K562 (cell line): ENCODE results near the gene LRFN4. TPM values are rescaled to one million over a fixed set of nuclear protein-coding genes. Genes with fewer than 3 reads are reported as not detected.

Experiments
- ATAC-seq: fragments of 200-7000 bp; cut with Tn5 transposase; 3 replicates; pipeline ENCODE4 v1.9.1; 2020; ENCODE audit warnings: moderate library complexity
- BruUV-seq: library from RNA; stranded (reverse); fragments of 400-500 nt; replicated peaks from 2 replicates; lab custom pipeline; 2021; lab: Mats Ljungman, UMichigan
- CTCF ChIA-PET: fragments of 300-600 bp; formaldehyde crosslinking; extraction: SDS; loops from one replicate; lab custom pipeline; 2021; ENCODE audit warnings: low intra/inter-chr PET ratio; lab: Yijun Ruan, JAX
- POLR2A ChIA-PET: fragments of 300-600, 350-650 bp; sonication (Branson Sonifier 250); formaldehyde crosslinking; extraction: SDS; loops from one replicate; lab custom pipeline; 2021; ENCODE audit warnings: antibody characterized with exemption, inconsistent platforms; lab: Yijun Ruan, JAX
- DNase-seq, 4 experiments: peaks; one replicate each; pipeline versions ENCODE4 v3.0.0 to v3.0.0-alpha.2; 2011 to 2018; ENCODE audit warnings: low spot score in 3 of 4, mixed read lengths in 3 of 4; ENCODE audit errors: extremely low read depth in 1 of 4
- FAIRE-seq: peaks from 2 replicates; lab custom pipeline; 2011; peaks lifted over from hg19 to GRCh38; lab: Jason Lieb, UNC
- H2AFZ ChIP-seq: 2 replicates; pipeline ENCODE4 v1.6.0; 2011; ENCODE audit warnings: low read depth, low read length, control low read depth, inconsistent platforms
- H3K27ac ChIP-seq: fragments of 200-600 bp; 3 replicates; pipeline ENCODE4 v1.8.0; 2011; ENCODE audit warnings: low read depth, mild to moderate bottlenecking, control low read depth, inconsistent platforms, low read length, moderate library complexity, mixed read lengths; ENCODE audit errors: extremely low read depth
- H3K27me3 ChIP-seq, 2 experiments: fragments of 300-600 bp in 1 of 2; 2 replicates in 1 of 2; 3 replicates in 1 of 2; pipeline versions ENCODE4 v1.6.0 to v1.8.0; 2011; ENCODE audit warnings: inconsistent platforms in 2 of 2, low read length in 2 of 2, mild to moderate bottlenecking in 1 of 2, mixed read lengths in 1 of 2, moderate library complexity in 1 of 2; ENCODE audit not compliant: control insufficient read depth in 2 of 2, insufficient read depth in 2 of 2
- H3K36me3 ChIP-seq: fragments of 300-600 bp; 3 replicates; pipeline ENCODE4 v1.8.0; 2011; ENCODE audit warnings: mild to moderate bottlenecking, low read length, inconsistent platforms; ENCODE audit not compliant: control insufficient read depth, insufficient read depth
- H3K4me1 ChIP-seq, 2 experiments: fragments of 200-600 bp in 1 of 2; replicated peaks in 1 of 2; 2 replicates in 1 of 2; 3 replicates in 1 of 2; pipeline versions ENCODE4 v1.5.1 to v1.8.0; 2011; ENCODE audit warnings: inconsistent platforms in 2 of 2, low read length in 2 of 2, mild to moderate bottlenecking in 1 of 2, mixed read lengths in 1 of 2, moderate library complexity in 1 of 2; ENCODE audit not compliant: control insufficient read depth in 2 of 2, insufficient read depth in 2 of 2
- H3K4me2 ChIP-seq: 2 replicates; pipeline ENCODE4 v1.6.1; 2011; ENCODE audit warnings: low read length, control low read depth, inconsistent platforms, mixed read lengths; ENCODE audit not compliant: insufficient read depth
- H3K4me3 ChIP-seq: fragments of 200-600 bp; sonication (generic), shearing (Covaris generic); 2 replicates; pipeline ENCODE4 v1.5.1; 2016; ENCODE audit warnings: control low read depth, inconsistent platforms
- H3K79me2 ChIP-seq: fragments of 200-600 bp; 3 replicates; pipeline ENCODE4 v1.8.0; 2011; ENCODE audit warnings: low read length, inconsistent platforms; ENCODE audit not compliant: control insufficient read depth, insufficient read depth
- H3K9ac ChIP-seq, 2 experiments: 2 replicates each; pipeline versions ENCODE4 v1.6.0 to v1.6.1; 2011; ENCODE audit warnings: low read depth in 2 of 2, low read length in 2 of 2, control low read depth in 1 of 2, inconsistent platforms in 1 of 2, mild to moderate bottlenecking in 1 of 2, mixed read lengths in 1 of 2; ENCODE audit not compliant: insufficient read depth in 1 of 2
- H3K9me1 ChIP-seq: one replicate; pipeline ENCODE4 v1.6.0; 2011; ENCODE audit warnings: inconsistent platforms, mild to moderate bottlenecking, low read length, moderate library complexity; ENCODE audit not compliant: control insufficient read depth, insufficient read depth
- H3K9me3 ChIP-seq: replicated peaks from 2 replicates; pipeline ENCODE4 v1.5.1; 2011; ENCODE audit warnings: low read depth, low read length, inconsistent platforms; ENCODE audit not compliant: control insufficient read depth, insufficient read depth
- H4K20me1 ChIP-seq: replicated peaks from 2 replicates; pipeline ENCODE4 v1.6.1; 2011; ENCODE audit warnings: low read length, inconsistent platforms, mixed read lengths; ENCODE audit not compliant: control insufficient read depth, insufficient read depth
- BHLHE40 ChIP-seq: IDR thresholded peaks from 2 replicates; pipeline ENCODE4 v1.6.1; 2011; ENCODE audit warnings: low read length, improper control_type of control experiment
- CBFA2T3 ChIP-seq: fragments of 450-650 bp; IDR thresholded peaks from 2 replicates; pipeline ENCODE4 v1.6.1; 2017
- CBX3 ChIP-seq, 2 experiments: IDR thresholded peaks; 1 replicate in 1 of 2; 2 replicates in 1 of 2; pipeline ENCODE4 v1.6.1; 2012; ENCODE audit warnings: inconsistent platforms in 2 of 2, low read length in 2 of 2, borderline replicate concordance in 1 of 2, control low read depth in 1 of 2
- CHD2 ChIP-seq: IDR thresholded peaks from 2 replicates; pipeline ENCODE4 v1.6.1; 2011; ENCODE audit warnings: low read depth, low read length
- ESRRA ChIP-seq: fragments of 450-650 bp; IDR thresholded peaks from 2 replicates; pipeline ENCODE4 v1.6.1; 2014; ENCODE audit warnings: low read depth, mild to moderate bottlenecking, moderate library complexity, borderline replicate concordance
- FIP1L1 ChIP-seq: fragments of 200-400 bp; formaldehyde crosslinking; IDR thresholded peaks from 2 replicates; pipeline ENCODE4 v1.6.1; 2018; ENCODE audit warnings: mild to moderate bottlenecking, low read depth, low read length; ENCODE audit not compliant: poor library complexity, severe bottlenecking
- HNRNPL ChIP-seq: fragments of 200-400 bp; formaldehyde crosslinking; IDR thresholded peaks from 2 replicates; pipeline ENCODE4 v1.6.1; 2017; ENCODE audit warnings: low read depth, mild to moderate bottlenecking, low read length
- NCOA6 ChIP-seq: fragments of 450-650 bp; IDR thresholded peaks from 2 replicates; pipeline ENCODE4 v1.6.1; 2017; ENCODE audit warnings: mild to moderate bottlenecking
- RBFOX2 ChIP-seq: fragments of 200-400 bp; formaldehyde crosslinking; IDR thresholded peaks from 2 replicates; pipeline ENCODE4 v1.6.1; 2017; ENCODE audit warnings: low read depth, mild to moderate bottlenecking, low read length, moderate library complexity
- ZNF146 ChIP-seq: IDR thresholded peaks from one replicate; pipeline ENCODE4 v1.6.1; 2018; ENCODE audit warnings: missing compliant biosample characterization; ENCODE audit not compliant: unreplicated experiment
- ZNF311 ChIP-seq: fragments of 250-450 bp; sonication (Bioruptor Pico); IDR thresholded peaks from 2 replicates; pipeline ENCODE4 v1.4.0; 2020; ENCODE audit warnings: mild to moderate bottlenecking, moderate library complexity
- WGBS: fragments of 100-300 bp; shearing (Covaris generic); methylation state at CpG from one replicate; pipeline ENCODE4 v1.1.6; 2016; ENCODE audit warnings: low coverage, mixed read lengths; ENCODE audit not compliant: insufficient coverage; ENCODE audit errors: missing lambda C conversion rate; 5-methylcytosine and 5-hydroxymethylcytosine counted together
- in situ Hi-C: fragments of 300-500 bp; cut with MboI; formaldehyde crosslinking; loops from 4 replicates; pipeline ENCODE4 v1.15.0; 2018; ENCODE audit warnings: inconsistent platforms, mixed read lengths
- intact Hi-C: fragments of 100-400 bp; cut with micrococcal nuclease; formaldehyde crosslinking; loops from 2 replicates; pipeline ENCODE4 v1.14.2; 2022
- polyA plus RNA-seq, 8 experiments: library from polyadenylated mRNA; depleted of rRNA in 4 of 8; stranded (reverse) in 5 of 8; unstranded in 3 of 8; fragments of >200 nt; fragmentation: Nextera tagmentation in 2 of 8; fragmentation: Illumina TruSeq in 1 of 8; extraction: Ambion mirVana in 2 of 8; extraction: Trizol in 1 of 8; gene quantifications; 2 replicates each; pipeline versions ENCODE4 v1.2.1 to v1.2.3, GENCODE V29; 2011 to 2014; ENCODE audit warnings: inconsistent platforms in 1 of 8, missing spikeins in 1 of 8
- total RNA-seq, 7 experiments: library from RNA; depleted of rRNA in 6 of 7; stranded (reverse); fragments of >200 nt in 6 of 7; fragmentation: Illumina TruSeq in 2 of 7; extraction: Trizol in 2 of 7; gene quantifications; 2 replicates each; pipeline versions ENCODE4 v1.2.1 to v1.2.3, GENCODE V29; 2011 to 2021; ENCODE audit warnings: low replicate concordance in 1 of 7
- TF ChIP-seq, protein P1 (sequence below): sonication (generic); formaldehyde crosslinking; IDR thresholded peaks from 2 replicates; pipeline ENCODE4 v1.8.1; 2023; ENCODE audit warnings: mild to moderate bottlenecking, missing genetic modification reagents
- TF ChIP-seq, protein P2 (sequence below): fragments of 250-450 bp; sonication (Bioruptor Pico); IDR thresholded peaks from 2 replicates; pipeline ENCODE4 v1.8.0; 2021; ENCODE audit warnings: borderline replicate concordance, mild to moderate bottlenecking, moderate library complexity; ENCODE audit not compliant: poor library complexity, severe bottlenecking
- TF ChIP-seq, protein P3 (sequence below): sonication (generic); formaldehyde crosslinking; IDR thresholded peaks from 2 replicates; pipeline ENCODE4 v1.4.0; 2020; ENCODE audit warnings: mild to moderate bottlenecking, missing genetic modification reagents
- TF ChIP-seq, protein P4 (sequence below), 2 experiments: fragments of 450-650 bp; conservative IDR thresholded peaks; 2 replicates each; pipeline ENCODE4 v1.6.1; 2017; ENCODE audit warnings: mild to moderate bottlenecking in 2 of 2, moderate library complexity in 2 of 2

Gene LRFN4
- total and polyA plus RNA-seq, 9 of the 15 experiments (the other 6 are each of a cell fraction or from before 2014, with no cell fraction given): 0.10 to 60.1 (median 6.7) TPM

DNA sequence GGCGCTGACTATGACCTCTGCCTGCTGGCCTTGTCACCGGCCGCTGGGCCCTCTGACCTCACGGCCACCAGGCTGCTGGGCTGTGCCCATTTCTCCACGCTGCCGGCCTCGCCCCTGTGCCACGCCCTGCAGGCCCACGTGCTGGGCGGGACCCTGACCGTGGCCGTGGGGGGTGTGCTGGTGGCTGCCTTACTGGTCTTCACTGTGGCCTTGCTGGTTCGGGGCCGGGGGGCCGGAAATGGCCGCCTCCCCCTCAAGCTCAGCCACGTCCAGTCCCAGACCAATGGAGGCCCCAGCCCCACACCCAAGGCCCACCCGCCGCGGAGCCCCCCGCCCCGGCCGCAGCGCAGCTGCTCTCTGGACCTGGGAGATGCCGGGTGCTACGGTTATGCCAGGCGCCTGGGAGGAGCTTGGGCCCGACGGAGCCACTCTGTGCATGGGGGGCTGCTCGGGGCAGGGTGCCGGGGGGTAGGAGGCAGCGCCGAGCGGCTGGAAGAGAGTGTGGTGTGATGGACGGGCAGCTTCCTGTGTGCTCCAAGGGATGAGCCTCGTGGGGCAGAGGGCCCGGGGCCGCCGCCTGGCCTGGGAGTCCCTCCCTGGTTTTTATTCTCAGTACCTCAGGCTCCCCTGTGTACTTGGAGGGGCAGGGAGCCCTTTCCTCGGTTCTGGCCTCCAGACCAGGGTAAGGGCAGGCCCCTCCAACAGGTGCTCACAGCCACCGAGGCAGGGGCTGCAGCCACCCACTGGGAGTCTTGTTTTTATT, 3.0 kb downstream of the LRFN4 start:
- BruUV-seq: no TSS peak
- Histone ChIP-seq H3K9me1 (no peaks in the 10 kb centered on the region), H3K27me3 (no peaks in the 10 kb centered on the region), H3K79me2 (peaks cover 25% of the 10 kb centered on the region), H3K4me1 (peaks cover 7 to 82% of the 10 kb centered on the region in 2 experiments; a peak in 4 of 5 replicates), H3K27ac (no peak overlapping the region), H3K9ac (peak overlapping the region in 1 of 2 experiments; percentile 83; a peak in 2 of 4 replicates), H3K36me3 (peaks cover 36% of the 10 kb centered on the region; the same call in 1 of the 3 replicates), H3K4me3 (no peak overlapping the region), H4K20me1 (0 out of 2 replicates have a peak, but pooled peaks cover 3% of the 10 kb centered on the region), H3K9me3 (no peaks in the 10 kb centered on the region), H2AFZ (no peak overlapping the region), H3K4me2 (no peak overlapping the region)
- ChIA-PET POLR2A (interaction anchor here (1.0 to 1.1 kb wide), 2 partner anchors 10 to 17 kb away, joined by 3 read pairs; partner anchors contain the start of gene RCE1), CTCF (no interaction called here)
- FAIRE-seq (no peak), ATAC-seq (no peak), DNase-seq (peak in 1 of 4 experiments; percentile 37)
- in situ Hi-C loops (no loop called here), intact Hi-C loops (no loop called here)
- WGBS: 72% methylated on average over 12 of the region's 41 CpGs
- no peak for TF ChIP-seq ZNF311 (CRISPR knock-in tag)
- TF ChIP-seq BHLHE40: no peak
- TF ChIP-seq, protein P1, sequence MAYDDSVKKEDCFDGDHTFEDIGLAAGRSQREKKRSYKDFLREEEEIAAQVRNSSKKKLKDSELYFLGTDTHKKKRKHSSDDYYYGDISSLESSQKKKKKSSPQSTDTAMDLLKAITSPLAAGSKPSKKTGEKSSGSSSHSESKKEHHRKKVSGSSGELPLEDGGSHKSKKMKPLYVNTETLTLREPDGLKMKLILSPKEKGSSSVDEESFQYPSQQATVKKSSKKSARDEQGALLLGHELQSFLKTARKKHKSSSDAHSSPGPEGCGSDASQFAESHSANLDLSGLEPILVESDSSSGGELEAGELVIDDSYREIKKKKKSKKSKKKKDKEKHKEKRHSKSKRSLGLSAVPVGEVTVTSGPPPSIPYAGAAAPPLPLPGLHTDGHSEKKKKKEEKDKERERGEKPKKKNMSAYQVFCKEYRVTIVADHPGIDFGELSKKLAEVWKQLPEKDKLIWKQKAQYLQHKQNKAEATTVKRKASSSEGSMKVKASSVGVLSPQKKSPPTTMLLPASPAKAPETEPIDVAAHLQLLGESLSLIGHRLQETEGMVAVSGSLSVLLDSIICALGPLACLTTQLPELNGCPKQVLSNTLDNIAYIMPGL: no peak
- TF ChIP-seq, protein P2, sequence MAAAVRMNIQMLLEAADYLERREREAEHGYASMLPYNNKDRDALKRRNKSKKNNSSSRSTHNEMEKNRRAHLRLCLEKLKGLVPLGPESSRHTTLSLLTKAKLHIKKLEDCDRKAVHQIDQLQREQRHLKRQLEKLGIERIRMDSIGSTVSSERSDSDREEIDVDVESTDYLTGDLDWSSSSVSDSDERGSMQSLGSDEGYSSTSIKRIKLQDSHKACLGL (CRISPR knock-in tag): no peak
- TF ChIP-seq ZNF146 (CRISPR knock-in tag): no peak
- TF ChIP-seq ESRRA: no peak
- no peak for TF ChIP-seq NCOA6
- TF ChIP-seq CBFA2T3: no peak
- TF ChIP-seq, protein P3, sequence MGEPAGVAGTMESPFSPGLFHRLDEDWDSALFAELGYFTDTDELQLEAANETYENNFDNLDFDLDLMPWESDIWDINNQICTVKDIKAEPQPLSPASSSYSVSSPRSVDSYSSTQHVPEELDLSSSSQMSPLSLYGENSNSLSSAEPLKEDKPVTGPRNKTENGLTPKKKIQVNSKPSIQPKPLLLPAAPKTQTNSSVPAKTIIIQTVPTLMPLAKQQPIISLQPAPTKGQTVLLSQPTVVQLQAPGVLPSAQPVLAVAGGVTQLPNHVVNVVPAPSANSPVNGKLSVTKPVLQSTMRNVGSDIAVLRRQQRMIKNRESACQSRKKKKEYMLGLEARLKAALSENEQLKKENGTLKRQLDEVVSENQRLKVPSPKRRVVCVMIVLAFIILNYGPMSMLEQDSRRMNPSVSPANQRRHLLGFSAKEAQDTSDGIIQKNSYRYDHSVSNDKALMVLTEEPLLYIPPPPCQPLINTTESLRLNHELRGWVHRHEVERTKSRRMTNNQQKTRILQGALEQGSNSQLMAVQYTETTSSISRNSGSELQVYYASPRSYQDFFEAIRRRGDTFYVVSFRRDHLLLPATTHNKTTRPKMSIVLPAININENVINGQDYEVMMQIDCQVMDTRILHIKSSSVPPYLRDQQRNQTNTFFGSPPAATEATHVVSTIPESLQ (CRISPR knock-in tag): no peak
- TF ChIP-seq, protein P4, sequence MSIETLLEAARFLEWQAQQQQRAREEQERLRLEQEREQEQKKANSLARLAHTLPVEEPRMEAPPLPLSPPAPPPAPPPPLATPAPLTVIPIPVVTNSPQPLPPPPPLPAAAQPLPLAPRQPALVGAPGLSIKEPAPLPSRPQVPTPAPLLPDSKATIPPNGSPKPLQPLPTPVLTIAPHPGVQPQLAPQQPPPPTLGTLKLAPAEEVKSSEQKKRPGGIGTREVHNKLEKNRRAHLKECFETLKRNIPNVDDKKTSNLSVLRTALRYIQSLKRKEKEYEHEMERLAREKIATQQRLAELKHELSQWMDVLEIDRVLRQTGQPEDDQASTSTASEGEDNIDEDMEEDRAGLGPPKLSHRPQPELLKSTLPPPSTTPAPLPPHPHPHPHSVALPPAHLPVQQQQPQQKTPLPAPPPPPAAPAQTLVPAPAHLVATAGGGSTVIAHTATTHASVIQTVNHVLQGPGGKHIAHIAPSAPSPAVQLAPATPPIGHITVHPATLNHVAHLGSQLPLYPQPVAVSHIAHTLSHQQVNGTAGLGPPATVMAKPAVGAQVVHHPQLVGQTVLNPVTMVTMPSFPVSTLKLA (conservative IDR thresholded peaks at IDR 0.05): 0 out of 4 replicates have a peak, but pooled peaks of 1 of the 2 experiments have one; percentile 27
- peak; percentile 28 for TF ChIP-seq FIP1L1
- TF ChIP-seq CHD2: no peak
- peak; percentile 59; the same call in 1 of the 2 replicates for TF ChIP-seq HNRNPL
- TF ChIP-seq CBX3 (IDR thresholded peaks at IDR 0.05; ENCODE audit: borderline replicate concordance in 1 of 2, low read length in 2 of 2): no peak
- TF ChIP-seq RBFOX2: 0 out of 2 replicates have a peak, but pooled peaks have one; percentile 2
